Stimulated activated CD8-positive, alpha-beta memory T cell treated with anti-CD3 and anti-CD28 coated beads, Interleukin-15, amount 100 ng/mL, for 24 hours (primary cell): ENCODE results near the gene CMTM5.
"Not testable (repeated sequence)": the region's sequence is repeated elsewhere in the genome, so short reads cannot be mapped to it uniquely, and the experiment has no call there.

ENCODE experiments used
- DNase-seq: peaks from one replicate; pipeline ENCODE4 v3.0.0-alpha.2; 2020; ENCODE audit warnings: low read depth

Gene CMTM5

DNA sequence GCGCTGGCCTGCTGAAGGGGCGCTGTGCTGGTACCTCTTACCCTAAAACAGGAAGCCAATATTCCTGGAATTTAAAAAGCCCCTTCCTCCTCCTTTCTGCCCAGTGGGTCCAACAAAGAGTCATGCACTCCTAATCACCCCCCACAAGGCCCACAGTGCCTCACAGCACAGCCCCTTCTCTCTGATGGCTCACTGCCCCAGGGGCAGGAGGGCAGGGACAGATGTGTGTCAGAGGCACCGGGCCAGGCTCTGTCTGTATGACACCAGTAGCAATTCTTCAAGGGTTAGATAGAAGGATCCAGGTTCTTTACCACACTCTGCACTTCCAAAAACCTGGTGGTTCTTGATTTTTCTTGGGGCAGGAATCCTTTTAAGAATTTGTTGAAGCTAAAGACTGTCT is 22.3 kb downstream of the CMTM5 start:
- DNase-seq: no peak

- DNase-seq: no peak
These were observed 22.7 kb downstream of the CMTM5 start for GRCh38 chr14:23399591-23399990.

DNA sequence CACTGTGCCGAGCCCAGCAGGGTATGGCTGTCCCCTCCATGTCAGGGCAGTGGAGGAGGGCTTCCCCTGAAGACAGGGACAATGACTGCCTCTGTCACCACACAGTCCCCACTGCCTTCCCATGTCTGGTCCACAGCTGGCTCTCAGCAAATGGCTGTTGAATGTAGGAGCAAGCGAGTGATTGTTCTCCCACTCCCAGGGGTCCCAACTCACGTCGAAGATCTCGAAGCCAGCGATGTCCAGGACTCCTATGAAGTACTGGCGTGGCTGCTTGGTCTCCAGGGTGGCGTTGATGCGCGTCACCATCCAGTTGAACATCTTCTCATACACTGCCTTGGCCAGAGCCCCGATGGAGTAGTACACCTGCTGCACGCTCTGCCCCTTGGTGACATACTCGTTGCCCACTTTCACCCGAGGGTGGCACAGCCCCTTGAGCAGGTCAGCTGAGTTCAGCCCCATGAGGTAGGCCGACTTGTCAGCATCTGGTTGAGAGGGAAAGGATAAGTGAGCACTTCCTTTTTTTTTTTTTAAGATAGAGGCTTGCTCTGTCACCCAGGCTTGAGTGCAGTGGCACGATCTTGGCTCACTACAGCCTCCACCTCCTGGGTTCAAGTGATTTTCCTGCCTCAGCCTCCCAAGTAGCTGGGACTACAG is 23.8 kb downstream of the CMTM5 start:
- not testable (repeated sequence) for DNase-seq

DNA sequence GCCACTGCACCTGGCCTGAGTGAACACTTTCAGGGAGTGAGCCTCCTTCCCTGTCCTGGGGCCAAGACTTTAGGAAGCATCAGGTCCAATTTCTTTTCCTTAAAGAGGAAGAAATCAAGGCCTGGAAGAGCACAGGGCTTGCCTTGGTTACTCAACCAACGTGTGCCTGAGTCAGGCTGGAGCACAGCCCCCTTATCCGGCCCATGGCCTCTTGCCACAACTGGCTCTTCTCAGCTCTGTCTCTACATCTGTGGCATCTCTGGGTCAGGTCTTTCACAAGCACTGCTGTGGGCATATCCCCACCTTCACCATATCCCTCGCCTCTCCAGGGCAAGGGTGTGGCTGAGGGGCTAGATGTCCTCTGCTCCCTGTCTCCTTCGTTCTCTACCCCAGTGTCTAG is 24.4 kb downstream of the CMTM5 start:
- DNase-seq: no peak

GRCh38 chr14:23402296-23403138 is 25.7 kb downstream of the CMTM5 start:
- no peak for DNase-seq

GRCh38 chr14:23403139-23403438 is 26.2 kb downstream of the CMTM5 start:
- no peak for DNase-seq

DNA sequence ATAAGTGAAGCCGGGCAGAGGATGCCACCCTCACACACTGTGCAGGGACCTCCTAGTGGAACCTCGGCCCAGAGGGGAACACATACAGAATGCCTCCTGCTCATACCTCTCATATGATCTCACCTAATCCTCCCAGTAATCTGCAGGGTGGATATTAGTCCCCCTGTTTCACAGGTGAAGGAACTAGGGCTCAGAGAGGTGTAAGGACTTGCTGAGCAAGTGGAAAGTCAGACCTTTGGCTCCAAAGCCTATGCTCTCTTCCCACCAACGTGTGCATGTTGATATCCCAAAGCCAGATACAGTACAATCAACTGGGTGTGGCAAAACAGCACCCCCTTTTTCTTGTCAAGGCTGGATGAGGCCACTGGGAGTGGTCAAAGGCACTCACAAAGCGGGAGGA is 27.1 kb downstream of the CMTM5 start:
- no peak for DNase-seq

- no peak for DNase-seq
These were observed 27.6 kb downstream of the CMTM5 start for GRCh38 chr14:23404331-23404900.

GRCh38 chr14:23405096-23405495 is 28.2 kb downstream of the CMTM5 start:
- no peak for DNase-seq

DNA sequence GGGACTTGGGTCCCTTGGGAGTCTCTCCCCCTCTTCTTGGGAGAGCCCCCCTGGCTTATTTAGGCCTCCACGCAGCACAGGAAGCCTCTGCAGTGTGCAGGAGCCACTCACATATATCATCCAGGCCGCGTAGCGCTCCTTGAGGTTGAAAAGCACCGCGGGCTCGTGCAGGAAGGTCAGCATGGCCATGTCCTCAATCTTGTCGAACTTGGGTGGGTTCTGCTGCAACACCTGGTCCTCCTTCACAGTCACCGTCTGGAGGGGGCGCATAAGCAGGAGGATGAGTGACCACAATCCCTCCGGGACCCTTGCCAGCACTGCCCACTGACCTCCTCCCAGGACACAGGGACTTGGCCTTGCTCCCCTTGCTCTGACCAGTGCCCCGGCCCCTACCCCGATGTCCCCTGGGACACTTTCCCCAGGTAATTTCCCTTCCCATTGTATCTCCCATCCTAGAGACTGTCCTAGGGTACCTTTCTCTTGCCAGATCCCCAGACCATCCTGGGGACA is 28.7 kb downstream of the CMTM5 start:
- DNase-seq: no peak

GRCh38 chr14:23406244-23406643 is 29.4 kb downstream of the CMTM5 start:
- no peak for DNase-seq

DNA sequence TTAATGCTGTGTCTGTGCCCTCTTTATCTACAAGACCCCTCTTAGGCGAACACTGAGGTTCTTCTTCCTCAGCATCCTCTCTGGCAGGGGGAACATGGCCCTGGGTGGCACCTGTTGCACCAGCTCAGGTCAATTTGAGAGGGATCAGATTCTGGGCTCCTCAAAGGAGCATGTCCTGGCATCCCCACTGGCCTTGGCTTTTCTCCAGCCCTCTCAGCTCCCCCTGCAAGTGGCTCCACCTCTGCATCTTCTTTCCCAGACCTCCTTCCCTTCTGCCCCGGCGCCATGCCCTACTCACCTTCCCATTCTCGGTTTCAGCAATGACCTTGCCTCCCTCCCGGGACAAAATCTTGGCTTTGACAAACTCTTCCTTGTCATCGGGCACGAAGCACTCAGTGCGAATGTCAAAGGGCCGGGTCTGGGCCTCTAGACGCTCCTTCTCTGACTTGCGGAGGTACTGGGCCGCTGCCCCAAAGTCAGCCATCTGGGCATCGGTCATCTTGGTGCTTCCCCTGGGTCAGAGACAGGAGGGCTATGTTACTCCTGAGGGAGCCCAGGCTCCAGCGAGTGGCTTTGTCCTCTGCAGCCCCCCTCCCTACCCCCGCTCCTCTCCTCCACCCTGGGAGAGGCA is 30.0 kb downstream of the CMTM5 start:
- no peak for DNase-seq

- no peak for DNase-seq
These were observed 30.9 kb downstream of the CMTM5 start, which contains the start of gene MYH6 for GRCh38 chr14:23407516-23408306. Gene MYH6, minus strand, starts transcription at chr14:23408273. Its CDS starts 1,050 bp downstream, at chr14:23407223.

DNA sequence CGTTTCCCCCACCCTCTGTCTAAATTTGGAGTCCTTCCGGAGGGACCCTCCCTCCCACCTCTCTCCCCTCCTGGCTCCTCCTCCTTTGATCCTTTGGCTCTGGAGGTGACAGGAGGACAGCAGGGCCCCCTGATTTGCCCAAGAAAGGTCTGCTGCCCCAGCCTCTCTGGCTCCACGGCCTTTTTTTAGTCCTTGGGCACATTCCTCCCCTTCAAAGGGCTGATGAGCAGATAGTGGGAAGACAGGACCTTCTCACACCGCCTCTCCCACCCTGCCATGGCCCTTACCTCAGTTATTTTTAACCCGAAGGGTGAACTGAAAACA is 31.4 kb downstream of the CMTM5 start:
- DNase-seq: no peak

- no peak for DNase-seq
These were observed 32.6 kb downstream of the CMTM5 start for GRCh38 chr14:23409475-23409874.

DNA sequence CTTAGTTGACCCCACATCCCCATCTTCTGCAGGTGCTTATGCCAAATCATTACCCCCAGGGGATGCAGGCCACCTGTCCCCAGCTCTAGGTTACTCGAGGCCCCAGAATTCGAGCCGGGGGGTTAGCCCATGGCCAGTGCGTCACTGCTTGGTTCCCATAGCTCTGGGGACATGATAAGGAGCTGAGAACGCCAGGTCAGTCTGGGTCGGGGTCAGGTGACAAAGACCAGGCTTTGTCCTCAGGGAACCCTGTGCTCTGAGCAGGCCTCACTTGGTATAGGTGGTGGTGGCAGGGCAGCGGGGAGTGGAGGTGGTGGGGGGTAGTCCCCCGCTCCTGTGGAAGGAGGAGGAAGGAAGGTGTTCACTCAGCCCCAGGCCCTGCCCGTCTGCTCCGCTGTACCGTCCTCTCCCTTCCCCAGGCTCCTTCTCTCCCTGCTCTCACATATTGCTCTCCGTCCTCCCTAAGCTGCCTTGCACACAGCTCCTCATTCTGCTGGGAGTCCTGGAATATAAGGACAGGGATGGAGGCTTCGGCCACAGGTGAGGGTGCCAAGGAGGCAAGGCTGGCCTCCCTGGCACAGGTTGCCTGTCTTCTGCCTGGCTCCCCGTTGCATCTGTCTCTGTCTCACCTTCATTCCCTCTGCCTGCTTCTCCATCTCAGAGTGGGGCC is 33.3 kb downstream of the CMTM5 start:
- no peak for DNase-seq

- DNase-seq: no peak
These were observed 35.0 kb downstream of the CMTM5 start for GRCh38 chr14:23411563-23412525.

- DNase-seq: no peak
These were observed 36.8 kb downstream of the CMTM5 start for GRCh38 chr14:23413681-23414080.

- DNase-seq: no peak
These were observed 37.4 kb downstream of the CMTM5 start for GRCh38 chr14:23414254-23414653.
